ENCODE results near the gene PLA2G4B. TPM values are rescaled to one million over a fixed set of nuclear protein-coding genes. Genes with fewer than 3 reads are reported as not detected.

PLA2G4B gene
- total RNA-seq, 2 donors from 2014 or later = 1.5 to 7.6 TPM

DNA sequence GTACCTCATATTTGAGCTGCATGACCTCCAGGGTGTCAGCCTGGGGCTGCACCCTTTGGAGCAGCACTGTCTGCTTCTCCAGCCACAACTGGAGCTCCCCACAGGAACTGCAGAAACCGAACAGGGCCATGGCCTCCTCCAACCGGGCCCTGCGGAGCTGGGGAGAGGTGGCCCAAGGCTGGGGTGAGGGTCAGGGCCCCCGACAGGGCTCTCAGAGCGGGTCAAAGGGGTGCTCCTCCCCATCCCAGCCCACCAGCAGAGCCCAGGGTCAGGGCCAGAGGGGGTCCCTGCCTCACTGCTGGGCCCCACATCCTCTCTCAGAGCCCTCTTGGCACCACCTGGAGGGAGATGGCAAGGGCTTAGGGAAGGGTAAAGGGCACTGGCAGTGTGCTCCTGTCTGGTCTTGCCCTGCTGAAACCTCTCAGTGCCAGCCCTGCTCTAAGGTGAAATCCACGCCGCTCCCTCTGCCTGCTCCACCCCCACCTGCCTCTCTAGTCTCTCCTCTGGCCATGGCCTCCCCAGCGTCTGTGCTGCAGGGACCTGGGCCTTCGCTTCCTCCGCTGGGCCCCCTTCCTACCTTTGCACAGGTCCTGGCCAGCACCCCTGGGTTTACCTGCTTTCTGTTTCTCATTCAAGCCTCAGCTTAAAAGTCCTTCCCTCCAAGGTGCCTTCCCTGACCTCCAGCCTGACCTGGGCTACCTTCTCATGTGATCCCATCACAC lies 41.7 kb downstream of the PLA2G4B start:
- intact Hi-C loops (cut with DNase I) = no loop called here
- H3K36me3 ChIP-seq = no peaks in the 10 kb centered on the region
- no peak for TF ChIP-seq POLR2A (IDR thresholded peaks at IDR 0.05)
- TF ChIP-seq POLR2AphosphoS5 (IDR thresholded peaks at IDR 0.05) = no peak
- TF ChIP-seq, protein P1, sequence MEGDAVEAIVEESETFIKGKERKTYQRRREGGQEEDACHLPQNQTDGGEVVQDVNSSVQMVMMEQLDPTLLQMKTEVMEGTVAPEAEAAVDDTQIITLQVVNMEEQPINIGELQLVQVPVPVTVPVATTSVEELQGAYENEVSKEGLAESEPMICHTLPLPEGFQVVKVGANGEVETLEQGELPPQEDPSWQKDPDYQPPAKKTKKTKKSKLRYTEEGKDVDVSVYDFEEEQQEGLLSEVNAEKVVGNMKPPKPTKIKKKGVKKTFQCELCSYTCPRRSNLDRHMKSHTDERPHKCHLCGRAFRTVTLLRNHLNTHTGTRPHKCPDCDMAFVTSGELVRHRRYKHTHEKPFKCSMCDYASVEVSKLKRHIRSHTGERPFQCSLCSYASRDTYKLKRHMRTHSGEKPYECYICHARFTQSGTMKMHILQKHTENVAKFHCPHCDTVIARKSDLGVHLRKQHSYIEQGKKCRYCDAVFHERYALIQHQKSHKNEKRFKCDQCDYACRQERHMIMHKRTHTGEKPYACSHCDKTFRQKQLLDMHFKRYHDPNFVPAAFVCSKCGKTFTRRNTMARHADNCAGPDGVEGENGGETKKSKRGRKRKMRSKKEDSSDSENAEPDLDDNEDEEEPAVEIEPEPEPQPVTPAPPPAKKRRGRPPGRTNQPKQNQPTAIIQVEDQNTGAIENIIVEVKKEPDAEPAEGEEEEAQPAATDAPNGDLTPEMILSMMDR (IDR thresholded peaks at IDR 0.05) = no peak
- no peaks in the 10 kb centered on the region for H3K27me3 ChIP-seq (replicated peaks; ENCODE audit: insufficient read depth)
- H3K4me3 ChIP-seq = no peak overlapping the region
- no peak overlapping the region for H3K27ac ChIP-seq
- WGBS = 91% methylated on average over 10 of the region's 10 CpGs
- H3K9me3 ChIP-seq = no peaks in the 10 kb centered on the region
- DNase-seq (ENCODE audit: low spot score) = no peak
- H3K4me1 ChIP-seq (replicated peaks) = peaks cover 12% of the 10 kb centered on the region

DNA sequence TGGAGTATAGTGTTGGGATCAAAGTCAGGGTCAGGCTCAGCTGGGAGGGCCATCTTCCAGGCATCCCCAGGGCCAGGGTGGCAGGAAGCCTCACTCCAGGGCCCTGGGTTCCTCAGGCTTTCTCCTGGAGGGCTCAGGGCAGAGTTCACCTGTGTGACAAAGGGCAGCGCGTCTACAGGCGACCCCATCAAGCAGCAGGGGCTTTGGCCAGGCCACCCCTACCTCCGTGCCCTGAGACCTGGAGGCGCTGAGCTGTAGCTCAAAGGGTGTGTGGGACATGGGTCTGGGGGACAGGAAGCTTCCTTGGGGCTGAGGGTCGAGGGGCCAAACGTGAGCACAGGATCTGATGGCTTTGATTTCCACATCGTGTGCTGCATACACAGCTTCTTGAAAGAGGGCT lies 42.4 kb downstream of the PLA2G4B start:
- no peak for DNase-seq (ENCODE audit: low spot score)
- no peak for TF ChIP-seq POLR2AphosphoS5 (IDR thresholded peaks at IDR 0.05)
- TF ChIP-seq POLR2A (IDR thresholded peaks at IDR 0.05) = no peak
- TF ChIP-seq, protein P1 (IDR thresholded peaks at IDR 0.05) = no peak
- Histone ChIP-seq H3K27me3 (replicated peaks; ENCODE audit: insufficient read depth) (no peaks in the 10 kb centered on the region), H3K4me1 (replicated peaks) (peaks cover 12% of the 10 kb centered on the region), H3K4me3 (no peak overlapping the region), H3K27ac (no peak overlapping the region), H3K36me3 (no peaks in the 10 kb centered on the region), H3K9me3 (no peaks in the 10 kb centered on the region)
- 94% methylated on average over 8 of the region's 8 CpGs for WGBS
- intact Hi-C loops (cut with DNase I) = no loop called here

GRCh38 chr15:41881550-41881919 lies 42.9 kb downstream of the PLA2G4B start:
- no peaks in the 10 kb centered on the region for H3K36me3 ChIP-seq
- WGBS = 29% methylated on average over 10 of the region's 10 CpGs
- no peak overlapping the region for H3K27ac ChIP-seq
- H3K4me1 ChIP-seq (replicated peaks) = peaks cover 12% of the 10 kb centered on the region
- H3K27me3 ChIP-seq (replicated peaks; ENCODE audit: insufficient read depth) = no peaks in the 10 kb centered on the region
- peak overlapping the region; percentile 14 to 39 for H3K4me3 ChIP-seq
- TF ChIP-seq POLR2A (IDR thresholded peaks at IDR 0.05) (no peak), POLR2AphosphoS5 (IDR thresholded peaks at IDR 0.05) (no peak)
- TF ChIP-seq, protein P1 (IDR thresholded peaks at IDR 0.05) = no peak
- DNase-seq (ENCODE audit: low spot score) = no peak
- intact Hi-C loops (cut with DNase I) = no loop called here
- H3K9me3 ChIP-seq = no peaks in the 10 kb centered on the region

DNA sequence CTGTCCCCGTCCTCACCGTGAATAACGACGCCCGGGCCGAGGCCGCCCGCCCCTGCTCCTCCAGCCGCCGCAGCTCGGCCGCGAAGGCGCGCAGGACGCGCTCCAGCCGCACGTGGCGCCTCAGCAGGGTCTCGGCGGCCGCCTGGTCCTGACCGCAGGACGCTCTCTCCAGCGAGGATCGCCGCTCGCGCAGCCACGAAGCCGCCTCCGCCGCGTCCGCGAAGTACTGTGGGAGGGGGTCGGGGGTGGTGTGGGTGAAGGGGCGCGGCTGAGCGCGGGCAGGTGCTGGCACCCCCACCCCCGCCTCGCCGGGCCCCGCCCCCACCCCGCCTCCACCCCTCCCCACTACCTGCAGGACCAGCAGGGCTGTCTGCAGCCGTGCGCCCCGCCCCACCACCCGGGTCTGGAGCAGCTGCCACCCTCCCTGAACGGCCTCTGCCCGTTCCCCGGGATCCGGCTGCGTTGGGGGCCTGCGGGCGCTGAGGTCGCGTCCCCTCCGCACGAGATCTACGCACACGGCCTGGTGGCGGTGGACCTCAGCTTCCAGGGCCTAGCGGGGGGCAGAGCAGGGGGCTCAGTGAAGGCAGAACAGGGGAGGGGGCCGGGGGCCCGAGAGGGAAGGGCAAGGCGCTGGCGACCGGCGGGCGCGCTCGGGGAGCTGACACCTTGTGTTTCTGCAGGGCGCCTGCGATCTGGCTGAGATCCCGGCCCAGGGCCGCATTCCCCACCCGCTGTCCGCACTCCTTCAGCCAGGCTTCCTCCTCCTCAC lies 43.5 kb downstream of the PLA2G4B start:
- Histone ChIP-seq H3K36me3 (no peaks in the 10 kb centered on the region), H3K4me3 (peak overlapping the region; percentile 14 to 39), H3K27me3 (replicated peaks; ENCODE audit: insufficient read depth) (no peaks in the 10 kb centered on the region), H3K9me3 (no peaks in the 10 kb centered on the region), H3K27ac (peak overlapping the region in 1 of 2 donors; percentile 14), H3K4me1 (replicated peaks) (peaks cover 12% of the 10 kb centered on the region)
- WGBS = 15% methylated on average over 63 of the region's 81 CpGs
- DNase-seq (ENCODE audit: low spot score) = peak; percentile 27
- intact Hi-C loops (cut with DNase I) = no loop called here
- TF ChIP-seq POLR2AphosphoS5 (IDR thresholded peaks at IDR 0.05) = no peak
- TF ChIP-seq, protein P1 (IDR thresholded peaks at IDR 0.05) = no peak
- TF ChIP-seq POLR2A (IDR thresholded peaks at IDR 0.05) = no peak

All from prostate gland (tissue), 2 donors.